Endothelial cell (in vitro differentiated cells): ENCODE data around the gene PCDHGA10. TPM values are rescaled to one million over a fixed set of nuclear protein-coding genes. Genes with fewer than 3 reads are reported as not detected.
"Not testable (repeated sequence)": the region's sequence is repeated elsewhere in the genome, so short reads cannot be mapped to it uniquely, and the experiment has no call there.

Experiments used
- DNase-seq: peaks from one replicate; pipeline ENCODE4 v3.0.0; 2021; ENCODE audit warnings: low spot score
- H3K27ac Mint-ChIP-seq: one replicate; pipeline ENCODE4 v1.8.0; 2021; ENCODE audit warnings: mixed read lengths, inconsistent platforms; ENCODE audit not compliant: unreplicated experiment
- H3K27me3 Mint-ChIP-seq: one replicate; pipeline ENCODE4 v1.8.0; 2021; ENCODE audit warnings: mild to moderate bottlenecking, moderate library complexity, mixed read lengths, inconsistent platforms; ENCODE audit not compliant: unreplicated experiment
- H3K36me3 Mint-ChIP-seq: one replicate; pipeline ENCODE4 v1.8.0; 2021; ENCODE audit warnings: mild to moderate bottlenecking, low read depth, mixed read lengths, inconsistent platforms; ENCODE audit not compliant: unreplicated experiment
- H3K4me1 Mint-ChIP-seq: one replicate; pipeline ENCODE4 v1.8.0; 2021; ENCODE audit warnings: mild to moderate bottlenecking, mixed read lengths, inconsistent platforms; ENCODE audit not compliant: unreplicated experiment
- H3K4me3 Mint-ChIP-seq: one replicate; pipeline ENCODE4 v1.8.0; 2021; ENCODE audit warnings: mild to moderate bottlenecking, mixed read lengths, inconsistent platforms; ENCODE audit not compliant: unreplicated experiment
- H3K9me3 Mint-ChIP-seq: one replicate; pipeline ENCODE4 v1.8.0; 2021; ENCODE audit warnings: mixed read lengths, inconsistent platforms; ENCODE audit not compliant: unreplicated experiment
- CTCF ChIP-seq: fragments of 200-600 bp; sonication (generic); IDR thresholded peaks from one replicate; pipeline ENCODE4 v1.5.0; 2021; ENCODE audit warnings: antibody characterized with exemption; ENCODE audit not compliant: unreplicated experiment
- total RNA-seq: library from RNA; stranded (reverse); fragmentation: NEBNext Ultra II Directional; extraction: Animal tissue kit (Norgen Biotek cat#: 25700); gene quantifications from one replicate; pipeline ENCODE4 v1.2.1, GENCODE V29; 2021; ENCODE audit not compliant: unreplicated experiment

PCDHGA10 gene
- total RNA-seq, 1 donor from 2014 or later, result 43.0 TPM

DNA sequence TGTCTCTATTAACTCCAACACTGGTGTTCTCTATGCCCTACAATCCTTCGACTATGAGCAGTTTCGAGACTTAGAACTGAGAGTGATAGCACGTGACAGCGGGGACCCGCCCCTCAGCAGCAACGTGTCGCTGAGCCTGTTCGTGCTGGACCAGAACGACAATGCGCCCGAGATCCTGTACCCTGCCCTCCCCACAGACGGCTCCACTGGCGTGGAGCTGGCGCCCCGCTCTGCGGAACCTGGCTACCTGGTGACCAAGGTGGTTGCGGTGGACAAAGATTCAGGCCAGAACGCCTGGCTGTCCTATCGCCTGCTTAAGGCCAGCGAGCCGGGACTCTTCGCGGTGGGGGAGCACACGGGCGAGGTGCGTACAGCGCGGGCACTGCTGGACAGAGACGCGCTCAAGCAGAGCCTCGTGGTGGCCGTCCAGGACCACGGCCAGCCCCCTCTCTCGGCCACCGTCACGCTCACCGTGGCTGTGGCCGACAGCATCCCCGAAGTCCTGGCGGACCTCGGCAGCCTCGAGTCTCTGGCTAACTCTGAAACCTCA, 10.0 kb downstream of the PCDHGA10 start:
- peaks cover 24% of the 10 kb centered on the region for H3K27me3 Mint-ChIP-seq
- H3K36me3 Mint-ChIP-seq, result peaks cover 83% of the 10 kb centered on the region
- TF ChIP-seq CTCF, result no peak
- no peak overlapping the region for H3K27ac Mint-ChIP-seq
- H3K9me3 Mint-ChIP-seq, result peaks cover 45% of the 10 kb centered on the region
- H3K4me1 Mint-ChIP-seq, result peaks cover 17% of the 10 kb centered on the region
- H3K4me3 Mint-ChIP-seq, result peak overlapping the region; percentile 42
- DNase-seq, result no peak

DNA sequence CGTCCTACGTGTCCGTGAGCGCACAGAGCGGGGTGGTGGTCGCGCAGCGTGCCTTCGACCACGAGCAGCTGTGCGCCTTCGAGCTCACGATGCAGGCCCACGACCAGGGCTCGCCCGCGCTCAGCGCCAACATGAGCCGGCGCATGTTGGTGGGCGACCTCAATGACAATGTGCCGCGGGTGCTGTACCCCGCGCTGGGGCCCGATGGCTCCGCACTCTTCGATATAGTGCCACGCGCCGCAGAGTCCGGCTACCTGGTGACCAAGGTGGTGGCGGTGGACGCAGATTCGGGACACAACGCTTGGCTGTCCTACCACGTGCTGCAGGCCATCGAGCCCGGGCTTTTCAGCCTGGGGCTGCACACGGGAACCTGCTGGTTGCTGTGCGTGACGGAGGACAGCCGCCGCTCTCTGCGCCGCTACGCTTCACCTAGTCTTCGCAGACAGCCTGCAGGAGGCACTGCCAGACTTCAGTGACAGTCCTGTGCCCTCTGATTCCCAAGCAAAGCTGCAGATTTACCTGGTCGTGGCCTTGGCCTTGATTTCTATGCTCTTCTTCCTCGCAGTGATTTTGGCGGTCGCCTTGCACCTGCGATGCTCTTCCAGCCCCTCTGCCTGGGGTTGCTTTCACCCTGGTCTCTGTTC, 15.1 kb downstream of the PCDHGA10 start:
- Mint-ChIP-seq H3K27ac (peak overlapping the region; percentile 82), H3K27me3 (peaks cover 13% of the 10 kb centered on the region), H3K36me3 (peaks cover 72% of the 10 kb centered on the region), H3K4me1 (peaks cover 2% of the 10 kb centered on the region), H3K9me3 (peaks cover 41% of the 10 kb centered on the region), H3K4me3 (peak overlapping the region; percentile 88)
- DNase-seq, result no peak
- no peak for TF ChIP-seq CTCF

DNA sequence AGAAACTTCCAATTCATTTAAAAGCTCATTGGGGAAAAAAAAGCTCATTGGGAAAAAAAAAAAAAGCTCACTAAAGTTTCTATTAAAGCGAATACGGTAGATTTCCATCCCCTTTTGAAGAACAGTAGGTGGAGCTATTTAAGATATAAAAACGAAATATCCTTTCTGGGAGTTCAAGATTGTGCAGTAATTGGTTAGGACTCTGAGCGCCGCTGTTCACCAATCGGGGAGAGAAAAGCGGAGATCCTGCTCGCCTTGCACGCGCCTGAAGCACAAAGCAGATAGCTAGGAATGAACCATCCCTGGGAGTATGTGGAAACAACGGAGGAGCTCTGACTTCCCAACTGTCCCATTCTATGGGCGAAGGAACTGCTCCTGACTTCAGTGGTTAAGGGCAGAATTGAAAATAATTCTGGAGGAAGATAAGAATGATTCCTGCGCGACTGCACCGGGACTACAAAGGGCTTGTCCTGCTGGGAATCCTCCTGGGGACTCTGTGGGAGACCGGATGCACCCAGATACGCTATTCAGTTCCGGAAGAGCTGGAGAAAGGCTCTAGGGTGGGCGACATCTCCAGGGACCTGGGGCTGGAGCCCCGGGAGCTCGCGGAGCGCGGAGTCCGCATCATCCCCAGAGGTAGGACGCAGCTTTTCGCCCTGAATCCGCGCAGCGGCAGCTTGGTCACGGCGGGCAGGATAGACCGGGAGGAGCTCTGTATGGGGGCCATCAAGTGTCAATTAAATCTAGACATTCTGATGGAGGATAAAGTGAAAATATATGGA, 17.7 kb downstream of the PCDHGA10 start, which contains the start of gene PCDHGA12:
PCDHGA12 (plus strand) TSS at position 176 of the 782 bp plus-strand sequence; CDS start at position 429, 253 bp downstream.
- Mint-ChIP-seq H3K9me3 (peaks cover 45% of the 10 kb centered on the region), H3K36me3 (peaks cover 74% of the 10 kb centered on the region), H3K27ac (peak within 1 kb of the TSS; percentile 27)

DNA sequence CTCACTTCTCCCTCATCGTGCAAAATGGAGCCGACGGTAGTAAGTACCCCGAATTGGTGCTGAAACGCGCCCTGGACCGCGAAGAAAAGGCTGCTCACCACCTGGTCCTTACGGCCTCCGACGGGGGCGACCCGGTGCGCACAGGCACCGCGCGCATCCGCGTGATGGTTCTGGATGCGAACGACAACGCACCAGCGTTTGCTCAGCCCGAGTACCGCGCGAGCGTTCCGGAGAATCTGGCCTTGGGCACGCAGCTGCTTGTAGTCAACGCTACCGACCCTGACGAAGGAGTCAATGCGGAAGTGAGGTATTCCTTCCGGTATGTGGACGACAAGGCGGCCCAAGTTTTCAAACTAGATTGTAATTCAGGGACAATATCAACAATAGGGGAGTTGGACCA, 18.5 kb downstream of the PCDHGA10 start:
- DNase-seq, result no peak
- Mint-ChIP-seq H3K27me3 (peaks cover 10% of the 10 kb centered on the region), H3K4me3 (peak overlapping the region; percentile 84), H3K9me3 (peaks cover 39% of the 10 kb centered on the region), H3K27ac (no peak overlapping the region), H3K36me3 (peaks cover 66% of the 10 kb centered on the region), H3K4me1 (no peaks in the 10 kb centered on the region)
- TF ChIP-seq CTCF, result no peak

More for the DNA sequence above, 17.7 kb downstream of the PCDHGA10 start, which contains the start of gene PCDHGA12:
- no peak for TF ChIP-seq CTCF
- Mint-ChIP-seq H3K4me1 (no peaks in the 10 kb centered on the region), H3K4me3 (peak within 1 kb of the TSS; percentile 85), H3K27me3 (peaks cover 10% of the 10 kb centered on the region)
- DNase-seq, result no peak

DNA sequence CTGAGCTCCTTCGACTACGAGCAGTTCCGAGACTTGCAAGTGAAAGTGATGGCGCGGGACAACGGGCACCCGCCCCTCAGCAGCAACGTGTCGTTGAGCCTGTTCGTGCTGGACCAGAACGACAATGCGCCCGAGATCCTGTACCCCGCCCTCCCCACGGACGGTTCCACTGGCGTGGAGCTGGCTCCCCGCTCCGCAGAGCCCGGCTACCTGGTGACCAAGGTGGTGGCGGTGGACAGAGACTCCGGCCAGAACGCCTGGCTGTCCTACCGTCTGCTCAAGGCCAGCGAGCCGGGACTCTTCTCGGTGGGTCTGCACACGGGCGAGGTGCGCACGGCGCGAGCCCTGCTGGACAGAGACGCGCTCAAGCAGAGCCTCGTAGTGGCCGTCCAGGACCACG, 19.5 kb downstream of the PCDHGA10 start:
- H3K4me1 Mint-ChIP-seq, DNase-seq, H3K27ac Mint-ChIP-seq, H3K27me3 Mint-ChIP-seq: not testable (repeated sequence)
- peaks cover 56% of the 10 kb centered on the region for H3K36me3 Mint-ChIP-seq
- peak overlapping the region; percentile 84 for H3K4me3 Mint-ChIP-seq
- H3K9me3 Mint-ChIP-seq, result peaks cover 32% of the 10 kb centered on the region

GRCh38 chr5:141432726-141433125, 19.9 kb downstream of the PCDHGA10 start:
- peaks cover 32% of the 10 kb centered on the region for H3K9me3 Mint-ChIP-seq
- not testable (repeated sequence) for H3K27ac Mint-ChIP-seq, H3K4me1 Mint-ChIP-seq, H3K27me3 Mint-ChIP-seq, DNase-seq
- H3K36me3 Mint-ChIP-seq, result peaks cover 52% of the 10 kb centered on the region
- peak overlapping the region; percentile 85 for H3K4me3 Mint-ChIP-seq
